ENCODE data around the gene NAT9. TPM values are rescaled to one million over a fixed set of nuclear protein-coding genes. Genes with fewer than 3 reads are reported as not detected.

Gene NAT9
- total and polyA plus RNA-seq, 2 donors (not counting 1 experiment from before 2014, with no cell fraction given) = 66.6 to 73.6 TPM

- no peak for DNase-seq
- H3K36me3 ChIP-seq (replicated peaks in 1 of 2; ENCODE audit: control extremely low read depth in 1 of 2, control insufficient read depth in 1 of 2, extremely low read depth in 1 of 2, insufficient read depth in 2 of 2, low read length in 1 of 2) = peaks cover 0 to 4% of the 10 kb centered on the region in 2 experiments
- Mint-ChIP-seq H3K4me1 (peaks cover 59% of the 10 kb centered on the region), H3K4me3 (peak overlapping the region; percentile 91), H3K27me3 (no peaks in the 10 kb centered on the region), H3K27ac (peak overlapping the region; percentile 60), H3K9me3 (ENCODE audit: insufficient read depth) (no peaks in the 10 kb centered on the region)
- POLR2A ChIA-PET = interaction anchor here (0.7 to 2.6 kb wide), 7 partner anchors 9 to 123 kb away, joined by 3 to 27 read pairs (median 8); partner anchors contain the start of genes FDXR, NAT9 and RAB37
- TF ChIP-seq EZH2 (IDR thresholded peaks at IDR 0.05; ENCODE audit: borderline replicate concordance, insufficient read depth, low read depth, low read length, poor library complexity, severe bottlenecking) = no peak
- TF ChIP-seq, protein P1, sequence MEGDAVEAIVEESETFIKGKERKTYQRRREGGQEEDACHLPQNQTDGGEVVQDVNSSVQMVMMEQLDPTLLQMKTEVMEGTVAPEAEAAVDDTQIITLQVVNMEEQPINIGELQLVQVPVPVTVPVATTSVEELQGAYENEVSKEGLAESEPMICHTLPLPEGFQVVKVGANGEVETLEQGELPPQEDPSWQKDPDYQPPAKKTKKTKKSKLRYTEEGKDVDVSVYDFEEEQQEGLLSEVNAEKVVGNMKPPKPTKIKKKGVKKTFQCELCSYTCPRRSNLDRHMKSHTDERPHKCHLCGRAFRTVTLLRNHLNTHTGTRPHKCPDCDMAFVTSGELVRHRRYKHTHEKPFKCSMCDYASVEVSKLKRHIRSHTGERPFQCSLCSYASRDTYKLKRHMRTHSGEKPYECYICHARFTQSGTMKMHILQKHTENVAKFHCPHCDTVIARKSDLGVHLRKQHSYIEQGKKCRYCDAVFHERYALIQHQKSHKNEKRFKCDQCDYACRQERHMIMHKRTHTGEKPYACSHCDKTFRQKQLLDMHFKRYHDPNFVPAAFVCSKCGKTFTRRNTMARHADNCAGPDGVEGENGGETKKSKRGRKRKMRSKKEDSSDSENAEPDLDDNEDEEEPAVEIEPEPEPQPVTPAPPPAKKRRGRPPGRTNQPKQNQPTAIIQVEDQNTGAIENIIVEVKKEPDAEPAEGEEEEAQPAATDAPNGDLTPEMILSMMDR (IDR thresholded peaks at IDR 0.05) = no peak
- H3K9ac ChIP-seq (ENCODE audit: low read length) = peak overlapping the region; percentile 98
- 32% methylated on average over 6 of the region's 6 CpGs for WGBS (ENCODE audit: insufficient coverage)
- H2AFZ ChIP-seq (ENCODE audit: insufficient read depth, low read depth, low read length, poor library complexity, severe bottlenecking) = peak overlapping the region; percentile 78
- H3K27me3 ChIP-seq (replicated peaks in 1 of 4; ENCODE audit: control extremely low read depth in 1 of 4, control insufficient read depth in 3 of 4, insufficient read depth in 4 of 4, low read length in 3 of 4) = no peaks in the 10 kb centered on the region
- peak overlapping the region; percentile 49 to 99 (median 90) for H3K4me3 ChIP-seq (ENCODE audit: control extremely low read depth in 1 of 5, extremely low read depth in 1 of 5, insufficient read depth in 1 of 5, low read depth in 2 of 5, low read length in 4 of 5)
- H4K20me1 ChIP-seq (ENCODE audit: control insufficient read depth, insufficient read depth, low read length, poor library complexity, severe bottlenecking) = peaks cover 59% of the 10 kb centered on the region
- H3K4me2 ChIP-seq (replicated peaks; ENCODE audit: low read depth, low read length, poor library complexity, severe bottlenecking) = peak overlapping the region; percentile 99
- peaks cover 41 to 55% of the 10 kb centered on the region in 2 donors for H3K4me1 ChIP-seq (ENCODE audit: control insufficient read depth in 2 of 2, insufficient read depth in 2 of 2, low read length in 2 of 2)
- intact Hi-C loops (cut with micrococcal nuclease) = no loop called here
- peaks cover 72% of the 10 kb centered on the region for H3K79me2 ChIP-seq (ENCODE audit: control insufficient read depth, insufficient read depth, low read length)
- CTCF ChIA-PET = interaction anchor here (1.1 to 7.7 kb wide), 14 partner anchors 9 to 115 kb away, joined by 3 to 57 read pairs (median 6); partner anchors contain the start of gene RAB37
- no peak overlapping the region for H3K27ac ChIP-seq (ENCODE audit: low read length in 2 of 2)
- ATAC-seq (ENCODE audit: low read depth) = no peak
- H3K9me3 ChIP-seq (ENCODE audit: control extremely low read depth in 1 of 3, control insufficient read depth in 2 of 3, insufficient read depth in 1 of 3, low read length in 2 of 3) = no peaks in the 10 kb centered on the region
Measured at GRCh38 chr17:74750039-74750326, 26.2 kb downstream of the NAT9 start.

GRCh38 chr17:74749279-74750038, 26.7 kb downstream of the NAT9 start:
- peaks cover 0 to 4% of the 10 kb centered on the region in 2 experiments for H3K36me3 ChIP-seq (replicated peaks in 1 of 2; ENCODE audit: control extremely low read depth in 1 of 2, control insufficient read depth in 1 of 2, extremely low read depth in 1 of 2, insufficient read depth in 2 of 2, low read length in 1 of 2)
- POLR2A ChIA-PET = interaction anchor here (0.5 to 2.6 kb wide), 6 partner anchors 9 to 285 kb away, joined by 3 to 27 read pairs (median 8); partner anchors contain the start of genes FDXR, NAT9 and RAB37
- peak overlapping the region; percentile 98 for H3K9ac ChIP-seq (ENCODE audit: low read length)
- no peaks in the 10 kb centered on the region for H3K27me3 ChIP-seq (replicated peaks in 1 of 4; ENCODE audit: control extremely low read depth in 1 of 4, control insufficient read depth in 3 of 4, insufficient read depth in 4 of 4, low read length in 3 of 4)
- H3K4me1 ChIP-seq (ENCODE audit: control insufficient read depth in 2 of 2, insufficient read depth in 2 of 2, low read length in 2 of 2) = peaks cover 42 to 55% of the 10 kb centered on the region in 2 donors
- H3K27me3 Mint-ChIP-seq = no peaks in the 10 kb centered on the region
- peak overlapping the region; percentile 78 for H2AFZ ChIP-seq (ENCODE audit: insufficient read depth, low read depth, low read length, poor library complexity, severe bottlenecking)
- H3K4me3 ChIP-seq (ENCODE audit: control extremely low read depth in 1 of 5, extremely low read depth in 1 of 5, insufficient read depth in 1 of 5, low read depth in 2 of 5, low read length in 4 of 5) = peak overlapping the region; percentile 51 to 99 (median 90)
- peak overlapping the region; percentile 99 for H3K4me2 ChIP-seq (replicated peaks; ENCODE audit: low read depth, low read length, poor library complexity, severe bottlenecking)
- DNase-seq = no peak
- ATAC-seq (ENCODE audit: low read depth) = peak; percentile 0
- intact Hi-C loops (cut with micrococcal nuclease) = no loop called here
- no peaks in the 10 kb centered on the region for H3K9me3 ChIP-seq (ENCODE audit: control extremely low read depth in 1 of 3, control insufficient read depth in 2 of 3, insufficient read depth in 1 of 3, low read length in 2 of 3)
- peaks cover 58% of the 10 kb centered on the region for H3K4me1 Mint-ChIP-seq
- CTCF ChIA-PET = interaction anchor here (0.7 to 7.7 kb wide), 16 partner anchors 8 to 116 kb away, joined by 3 to 57 read pairs (median 6); partner anchors contain the start of gene RAB37
- H3K4me3 Mint-ChIP-seq = peak overlapping the region; percentile 91
- H3K27ac Mint-ChIP-seq = peak overlapping the region; percentile 60
- peaks cover 68% of the 10 kb centered on the region for H3K79me2 ChIP-seq (ENCODE audit: control insufficient read depth, insufficient read depth, low read length)
- H4K20me1 ChIP-seq (ENCODE audit: control insufficient read depth, insufficient read depth, low read length, poor library complexity, severe bottlenecking) = peaks cover 54% of the 10 kb centered on the region
- 1% methylated on average over 42 of the region's 46 CpGs for WGBS (ENCODE audit: insufficient coverage)
- no peaks in the 10 kb centered on the region for H3K9me3 Mint-ChIP-seq (ENCODE audit: insufficient read depth)
- peak overlapping the region in 1 of 2 donors; percentile 80 for H3K27ac ChIP-seq (ENCODE audit: low read length in 2 of 2)
- no peak for TF ChIP-seq EZH2 (IDR thresholded peaks at IDR 0.05; ENCODE audit: borderline replicate concordance, insufficient read depth, low read depth, low read length, poor library complexity, severe bottlenecking)
- TF ChIP-seq, protein P1 (IDR thresholded peaks at IDR 0.05) = no peak

Measured in B cell (primary cell).